Nephron (organoid): ENCODE measurements around the gene BCLAF1.

ENCODE experiments used
- H3K27ac Mint-ChIP-seq, 3 experiments: 2 replicates each; pipeline ENCODE4 v1.8.0; 2020; ENCODE audit warnings: mixed read lengths in 3 of 3, mild to moderate bottlenecking in 2 of 3, moderate library complexity in 1 of 3
- H3K27me3 Mint-ChIP-seq: 2 replicates; pipeline ENCODE4 v1.8.0; 2021; ENCODE audit warnings: low read depth, mild to moderate bottlenecking, moderate library complexity, mixed read lengths
- H3K36me3 Mint-ChIP-seq: 2 replicates; pipeline ENCODE4 v1.8.0; 2020; ENCODE audit warnings: low read depth, mixed read lengths
- H3K4me1 Mint-ChIP-seq: 2 replicates; pipeline ENCODE4 v1.8.0; 2020; ENCODE audit warnings: mixed read lengths
- H3K4me3 Mint-ChIP-seq, 3 experiments: 2 replicates each; pipeline ENCODE4 v1.8.0; 2020; ENCODE audit warnings: mild to moderate bottlenecking in 3 of 3, mixed read lengths in 3 of 3, moderate library complexity in 2 of 3
- H3K9me3 Mint-ChIP-seq: 2 replicates; pipeline ENCODE4 v1.8.0; 2020; ENCODE audit warnings: mixed read lengths
- TF ChIP-seq, protein P1 (sequence below), 3 experiments: fragments of 200-600 bp; sonication (generic); IDR thresholded peaks; one replicate each; pipeline ENCODE4 v1.5.0; 2021; ENCODE audit warnings: antibody characterized with exemption in 3 of 3; ENCODE audit not compliant: unreplicated experiment in 3 of 3

Gene BCLAF1

DNA sequence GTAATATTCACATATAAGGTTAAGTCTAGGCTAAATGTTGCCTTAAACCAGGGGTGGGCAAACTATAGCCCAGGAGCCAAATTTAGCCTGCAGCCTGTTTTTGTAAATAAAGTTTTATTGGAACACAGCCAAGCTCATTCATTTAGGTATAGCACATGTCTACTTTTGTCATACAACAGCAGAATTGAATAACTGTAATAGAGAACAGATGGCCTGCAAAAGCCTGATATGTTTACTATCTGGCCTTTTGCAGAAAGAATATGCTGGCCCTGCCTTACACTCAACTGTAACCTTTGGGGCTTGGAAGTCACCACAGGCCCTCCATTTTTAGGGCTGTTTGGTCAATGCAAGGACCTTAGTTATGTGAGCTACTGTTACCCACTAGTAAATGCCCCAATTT is 17.7 kb upstream of the BCLAF1 start:
- Mint-ChIP-seq H3K4me3 (no peak overlapping the region), H3K9me3 (no peaks in the 10 kb centered on the region), H3K4me1 (no peaks in the 10 kb centered on the region), H3K27ac (no peak overlapping the region), H3K36me3 (no peaks in the 10 kb centered on the region), H3K27me3 (no peaks in the 10 kb centered on the region)
- TF ChIP-seq, protein P1, sequence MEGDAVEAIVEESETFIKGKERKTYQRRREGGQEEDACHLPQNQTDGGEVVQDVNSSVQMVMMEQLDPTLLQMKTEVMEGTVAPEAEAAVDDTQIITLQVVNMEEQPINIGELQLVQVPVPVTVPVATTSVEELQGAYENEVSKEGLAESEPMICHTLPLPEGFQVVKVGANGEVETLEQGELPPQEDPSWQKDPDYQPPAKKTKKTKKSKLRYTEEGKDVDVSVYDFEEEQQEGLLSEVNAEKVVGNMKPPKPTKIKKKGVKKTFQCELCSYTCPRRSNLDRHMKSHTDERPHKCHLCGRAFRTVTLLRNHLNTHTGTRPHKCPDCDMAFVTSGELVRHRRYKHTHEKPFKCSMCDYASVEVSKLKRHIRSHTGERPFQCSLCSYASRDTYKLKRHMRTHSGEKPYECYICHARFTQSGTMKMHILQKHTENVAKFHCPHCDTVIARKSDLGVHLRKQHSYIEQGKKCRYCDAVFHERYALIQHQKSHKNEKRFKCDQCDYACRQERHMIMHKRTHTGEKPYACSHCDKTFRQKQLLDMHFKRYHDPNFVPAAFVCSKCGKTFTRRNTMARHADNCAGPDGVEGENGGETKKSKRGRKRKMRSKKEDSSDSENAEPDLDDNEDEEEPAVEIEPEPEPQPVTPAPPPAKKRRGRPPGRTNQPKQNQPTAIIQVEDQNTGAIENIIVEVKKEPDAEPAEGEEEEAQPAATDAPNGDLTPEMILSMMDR (IDR thresholded peaks at IDR 0.05; ENCODE audit: unreplicated experiment in 3 of 3) = no peak

DNA sequence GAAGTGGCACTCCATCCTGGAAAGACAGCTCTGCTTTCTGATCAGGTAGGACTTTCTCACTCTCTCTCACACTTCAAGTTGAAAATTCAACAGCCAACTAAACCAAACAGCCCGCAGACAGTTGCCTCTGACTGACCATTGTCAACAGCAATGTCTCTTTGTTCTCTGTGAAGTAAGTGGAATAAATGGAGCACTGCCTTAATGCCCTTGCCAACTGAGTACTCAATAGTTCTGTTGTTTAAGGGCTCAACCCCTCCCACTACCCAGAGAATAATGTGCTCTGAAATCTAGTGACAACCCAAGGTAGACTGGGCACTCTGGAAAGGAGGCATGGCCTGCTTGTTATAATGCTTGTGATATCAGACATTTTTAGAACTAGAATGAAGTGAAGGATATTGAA is 16.8 kb upstream of the BCLAF1 start:
- TF ChIP-seq, protein P1 (IDR thresholded peaks at IDR 0.05; ENCODE audit: unreplicated experiment in 3 of 3) = no peak
- Mint-ChIP-seq H3K27ac (no peak overlapping the region), H3K4me3 (no peak overlapping the region), H3K9me3 (no peaks in the 10 kb centered on the region), H3K4me1 (no peaks in the 10 kb centered on the region), H3K36me3 (no peaks in the 10 kb centered on the region), H3K27me3 (no peaks in the 10 kb centered on the region)

DNA sequence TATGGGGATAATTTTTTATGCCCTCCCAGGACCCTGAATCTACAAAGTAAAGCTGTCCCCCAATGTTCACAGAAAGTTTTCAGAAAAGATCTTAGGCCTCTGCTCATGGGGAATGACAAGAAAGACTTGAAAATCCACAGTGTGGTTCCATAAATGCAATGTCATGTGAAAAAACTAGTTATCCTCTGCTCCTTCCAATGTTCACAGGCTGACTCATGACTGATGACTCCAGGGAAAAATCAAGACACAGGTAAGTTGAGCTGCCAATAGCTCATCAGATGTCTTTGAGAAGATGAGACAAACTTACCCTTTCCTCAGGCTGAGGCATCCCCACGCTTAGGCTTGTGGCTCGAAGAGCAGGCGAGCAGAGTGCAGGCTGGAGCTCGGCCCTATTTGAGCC is 14.8 kb upstream of the BCLAF1 start:
- TF ChIP-seq, protein P1 (IDR thresholded peaks at IDR 0.05; ENCODE audit: unreplicated experiment in 3 of 3) = no peak
- Mint-ChIP-seq H3K27me3 (no peaks in the 10 kb centered on the region), H3K4me3 (no peak overlapping the region), H3K36me3 (no peaks in the 10 kb centered on the region), H3K9me3 (peaks cover 2% of the 10 kb centered on the region), H3K27ac (no peak overlapping the region), H3K4me1 (no peaks in the 10 kb centered on the region)

DNA sequence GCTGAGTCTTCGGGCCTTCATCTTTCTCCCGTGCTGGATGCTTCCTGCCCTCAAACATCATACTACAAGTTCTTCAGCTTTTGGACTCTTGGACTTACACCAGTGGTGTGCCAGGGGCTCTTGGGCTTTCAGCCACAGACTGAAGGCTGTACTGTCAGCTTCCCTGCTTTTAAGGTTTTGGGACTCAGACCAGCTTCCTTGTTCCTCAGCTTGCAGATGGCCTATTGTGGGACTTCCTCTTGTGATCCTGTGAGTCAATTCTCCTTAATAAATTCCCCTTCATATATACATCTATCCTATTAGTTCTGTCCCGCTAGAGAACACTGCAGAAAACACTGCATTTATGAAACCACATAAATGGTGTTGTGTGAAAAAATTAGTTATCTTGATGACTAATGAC is 13.9 kb upstream of the BCLAF1 start:
- no peaks in the 10 kb centered on the region for H3K4me1 Mint-ChIP-seq
- no peaks in the 10 kb centered on the region for H3K36me3 Mint-ChIP-seq
- no peak overlapping the region for H3K4me3 Mint-ChIP-seq
- H3K27me3 Mint-ChIP-seq = no peaks in the 10 kb centered on the region
- H3K9me3 Mint-ChIP-seq = peaks cover 2% of the 10 kb centered on the region
- no peak overlapping the region for H3K27ac Mint-ChIP-seq
- TF ChIP-seq, protein P1 (IDR thresholded peaks at IDR 0.05; ENCODE audit: unreplicated experiment in 3 of 3) = no peak

DNA sequence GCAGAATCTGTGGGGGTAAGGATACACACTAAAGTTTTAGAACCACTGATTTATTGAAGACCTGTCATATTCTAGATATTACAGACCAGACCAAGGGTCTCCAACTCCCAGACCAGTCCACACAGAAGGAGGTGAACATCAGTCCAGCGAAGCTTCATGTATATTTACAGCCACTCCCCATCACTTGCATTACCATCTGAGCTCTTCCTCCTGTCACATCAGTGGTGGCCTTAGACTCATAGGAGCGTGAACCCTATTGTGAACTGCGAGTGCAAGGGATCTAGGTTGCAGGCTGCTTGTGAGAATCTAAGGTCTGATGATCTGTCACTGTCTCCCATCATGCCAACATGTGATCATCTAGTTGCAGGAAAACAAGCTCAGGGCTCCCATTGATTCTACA is 5.0 kb upstream of the BCLAF1 start:
- H3K4me3 Mint-ChIP-seq = no peak overlapping the region
- peaks cover under 1% of the 10 kb centered on the region for H3K36me3 Mint-ChIP-seq
- H3K4me1 Mint-ChIP-seq = peaks cover 12% of the 10 kb centered on the region
- peak overlapping the region in 1 of 3 experiments; percentile 26 for H3K27ac Mint-ChIP-seq
- TF ChIP-seq, protein P1 (IDR thresholded peaks at IDR 0.05; ENCODE audit: unreplicated experiment in 3 of 3) = no peak
- no peaks in the 10 kb centered on the region for H3K9me3 Mint-ChIP-seq
- no peaks in the 10 kb centered on the region for H3K27me3 Mint-ChIP-seq

DNA sequence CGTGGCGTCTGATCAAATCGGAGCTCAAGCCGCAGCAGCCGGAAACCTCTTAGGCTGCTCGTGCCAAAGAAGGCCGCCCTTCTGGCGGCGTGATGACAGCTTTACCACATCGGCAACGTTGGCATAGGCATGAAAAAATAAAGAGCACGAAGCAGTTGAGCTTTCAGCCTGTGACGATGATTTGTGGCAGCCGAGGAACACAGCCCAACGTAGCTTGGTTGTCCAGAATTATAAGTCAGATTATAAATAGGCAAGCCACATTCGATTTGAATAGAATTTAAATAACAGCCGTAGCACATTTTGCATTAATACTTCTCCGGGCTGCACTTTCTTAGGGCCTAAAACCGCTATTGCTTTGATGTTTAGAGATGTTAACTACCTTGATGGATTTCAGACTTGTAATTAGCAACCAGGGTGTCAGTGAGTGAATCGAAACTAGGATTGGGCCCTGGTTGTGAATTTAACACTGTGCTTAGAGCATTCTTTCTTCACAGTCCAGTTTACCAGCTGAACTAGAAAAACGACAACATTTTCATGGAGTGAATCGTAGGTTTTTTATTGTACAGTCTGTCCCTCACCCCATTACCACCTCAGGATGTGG is 864 bp upstream of the BCLAF1 start:
- Mint-ChIP-seq H3K27me3 (no peaks in the 10 kb centered on the region), H3K4me1 (peaks cover 32% of the 10 kb centered on the region), H3K27ac (peak overlapping the region; percentile 100), H3K9me3 (no peaks in the 10 kb centered on the region), H3K4me3 (peak overlapping the region; percentile 99), H3K36me3 (peaks cover 4% of the 10 kb centered on the region)
- TF ChIP-seq, protein P1 (IDR thresholded peaks at IDR 0.05; ENCODE audit: unreplicated experiment in 3 of 3) = no peak
